Measurements from ENCODE around the gene SNRPD2.
"Not testable (repeated sequence)": the region's sequence is repeated elsewhere in the genome, so short reads cannot be mapped to it uniquely, and the experiment has no call there.

DNA sequence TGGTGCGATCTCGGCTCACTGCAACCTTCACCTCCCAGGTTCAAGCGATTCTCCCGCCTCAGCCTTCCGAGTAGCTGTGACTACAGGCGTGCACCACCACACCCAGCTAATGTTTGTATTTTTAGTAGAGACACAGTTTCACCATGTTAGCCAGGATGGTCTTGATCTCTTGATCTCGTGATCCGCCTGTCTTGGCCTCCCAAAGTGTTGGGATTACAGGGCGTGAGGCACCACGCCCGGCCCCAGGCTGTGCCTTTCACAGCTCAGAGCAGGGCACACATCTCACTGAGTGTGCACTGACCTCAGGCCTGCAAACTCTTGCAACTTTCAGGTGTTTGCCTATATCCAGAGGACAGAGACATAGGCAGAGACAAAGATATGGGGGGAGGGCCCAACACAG is 6.7 kb downstream of the SNRPD2 start:
- TF ChIP-seq, protein P1, sequence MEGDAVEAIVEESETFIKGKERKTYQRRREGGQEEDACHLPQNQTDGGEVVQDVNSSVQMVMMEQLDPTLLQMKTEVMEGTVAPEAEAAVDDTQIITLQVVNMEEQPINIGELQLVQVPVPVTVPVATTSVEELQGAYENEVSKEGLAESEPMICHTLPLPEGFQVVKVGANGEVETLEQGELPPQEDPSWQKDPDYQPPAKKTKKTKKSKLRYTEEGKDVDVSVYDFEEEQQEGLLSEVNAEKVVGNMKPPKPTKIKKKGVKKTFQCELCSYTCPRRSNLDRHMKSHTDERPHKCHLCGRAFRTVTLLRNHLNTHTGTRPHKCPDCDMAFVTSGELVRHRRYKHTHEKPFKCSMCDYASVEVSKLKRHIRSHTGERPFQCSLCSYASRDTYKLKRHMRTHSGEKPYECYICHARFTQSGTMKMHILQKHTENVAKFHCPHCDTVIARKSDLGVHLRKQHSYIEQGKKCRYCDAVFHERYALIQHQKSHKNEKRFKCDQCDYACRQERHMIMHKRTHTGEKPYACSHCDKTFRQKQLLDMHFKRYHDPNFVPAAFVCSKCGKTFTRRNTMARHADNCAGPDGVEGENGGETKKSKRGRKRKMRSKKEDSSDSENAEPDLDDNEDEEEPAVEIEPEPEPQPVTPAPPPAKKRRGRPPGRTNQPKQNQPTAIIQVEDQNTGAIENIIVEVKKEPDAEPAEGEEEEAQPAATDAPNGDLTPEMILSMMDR (IDR thresholded peaks at IDR 0.05) = not testable (repeated sequence)
- TF ChIP-seq POLR2A, POLR2AphosphoS5 (IDR thresholded peaks at IDR 0.05): not testable (repeated sequence)

Measured in breast epithelium (tissue), 3 donors.